HG03060 (cell line): Measurements from ENCODE around the gene STAT2.
"Not testable (repeated sequence)": the region's sequence is repeated elsewhere in the genome, so short reads cannot be mapped to it uniquely, and the experiment has no call there.

Experiments
- ATAC-seq: cut with Tn5 transposase; IDR thresholded peaks from one replicate; pipeline ENCODE4 v1.9.1; 2021; ENCODE audit warnings: low read depth, moderate number of reproducible peaks; ENCODE audit not compliant: unreplicated experiment

The STAT2 gene

GRCh38 chr12:56332512-56333196 lies 27.3 kb downstream of the STAT2 start:
- no peak for ATAC-seq

- no peak for ATAC-seq
Measured at GRCh38 chr12:56330936-56331490, 28.9 kb downstream of the STAT2 start.

GRCh38 chr12:56326533-56326932 lies 33.4 kb downstream of the STAT2 start:
- ATAC-seq: no peak

GRCh38 chr12:56326126-56326525 lies 33.8 kb downstream of the STAT2 start:
- no peak for ATAC-seq

- no peak for ATAC-seq
Measured at GRCh38 chr12:56324206-56324605, 35.7 kb downstream of the STAT2 start.

GRCh38 chr12:56321610-56322009 lies 38.3 kb downstream of the STAT2 start:
- ATAC-seq: not testable (repeated sequence)

GRCh38 chr12:56321027-56321426 lies 38.9 kb downstream of the STAT2 start:
- ATAC-seq: no peak

GRCh38 chr12:56317675-56318074 lies 42.2 kb downstream of the STAT2 start:
- ATAC-seq: no peak

- ATAC-seq: peak; percentile 82
Measured at GRCh38 chr12:56315622-56316473, 44.1 kb downstream of the STAT2 start, which contains the start of gene CNPY2. CNPY2 (minus strand) TSS chr12:56315988; CDS start chr12:56315217, 771 bp downstream.

- ATAC-seq: no peak
Measured at GRCh38 chr12:56315249-56315621, 44.7 kb downstream of the STAT2 start.

- ATAC-seq: no peak
Measured at GRCh38 chr12:56311003-56311402, 48.9 kb downstream of the STAT2 start.

GRCh38 chr12:56308714-56309113 lies 51.2 kb downstream of the STAT2 start:
- ATAC-seq: no peak

GRCh38 chr12:56307221-56307965 lies 52.5 kb downstream of the STAT2 start:
- ATAC-seq: no peak

- no peak for ATAC-seq
Measured at GRCh38 chr12:56304872-56305590, 54.9 kb downstream of the STAT2 start.

- ATAC-seq: no peak
Measured at GRCh38 chr12:56304276-56304675, 55.6 kb downstream of the STAT2 start.

GRCh38 chr12:56300644-56301464 lies 59.1 kb downstream of the STAT2 start:
- no peak for ATAC-seq

GRCh38 chr12:56299853-56300643 lies 59.9 kb downstream of the STAT2 start, which contains the start of gene CS:
CS (minus strand) TSS chr12:56300330; CDS start chr12:56300201, 129 bp downstream.
- ATAC-seq: peak; percentile 81

GRCh38 chr12:56299308-56299852 lies 60.5 kb downstream of the STAT2 start:
- ATAC-seq: peak; percentile 1
